Measurements from ENCODE around the gene AGAP9.

DNA sequence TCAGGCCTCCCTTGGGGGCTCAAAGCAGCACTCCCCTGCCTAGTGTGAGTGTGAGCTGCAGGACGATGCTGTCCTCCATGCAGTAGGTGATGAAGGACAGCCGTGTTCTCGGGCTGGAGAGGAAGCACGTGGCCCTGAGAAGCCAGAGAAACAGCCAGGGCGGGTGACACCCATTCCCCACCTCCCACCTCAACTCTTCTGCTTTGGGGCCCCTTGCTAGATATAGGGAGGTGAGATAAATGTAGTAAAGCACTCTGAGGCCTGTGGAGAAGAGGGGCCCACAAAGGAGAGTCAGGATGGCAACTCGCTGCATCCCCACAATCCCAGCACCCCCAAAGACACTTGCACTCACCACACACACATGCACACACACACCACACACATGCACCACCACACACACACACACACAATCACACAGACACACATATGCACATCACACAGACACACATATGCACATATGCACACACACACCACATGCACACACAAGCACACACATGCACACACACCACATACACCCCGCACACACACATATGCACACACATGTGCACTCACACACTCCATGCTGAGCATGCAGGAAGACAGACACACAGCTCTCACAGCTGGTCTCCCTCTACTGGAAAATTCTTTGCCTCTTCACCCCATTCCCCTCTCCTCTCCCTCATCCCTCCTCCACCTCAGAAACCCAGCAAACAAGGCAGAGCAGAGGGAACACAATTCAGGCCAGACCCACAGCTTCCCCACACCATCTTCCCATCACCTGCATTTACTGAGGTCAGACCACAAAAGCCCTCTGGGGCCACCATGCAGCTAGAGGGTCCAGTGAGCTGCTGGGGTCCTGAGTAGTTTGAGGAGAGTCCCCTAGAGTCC is 70.1 kb downstream of the AGAP9 start:
- TF ChIP-seq SIN3A (IDR thresholded peaks at IDR 0.05; ENCODE audit: borderline replicate concordance in 2 of 2, control insufficient read depth in 1 of 2, low read depth in 2 of 2, low read length in 2 of 2) (no peak), NONO (IDR thresholded peaks at IDR 0.05; ENCODE audit: low read depth in 2 of 2, low read length in 1 of 2) (no peak), RERE (CRISPR knock-in tag; IDR thresholded peaks at IDR 0.05; ENCODE audit: borderline replicate concordance) (no peak), E2F8 (IDR thresholded peaks at IDR 0.05; ENCODE audit: low read depth, partially characterized antibody) (no peak), CSDE1 (IDR thresholded peaks at IDR 0.05) (no peak), MAFK (IDR thresholded peaks at IDR 0.05; ENCODE audit: low read length) (no peak), SMC3 (conservative IDR thresholded peaks at IDR 0.05; ENCODE audit: insufficient read depth, low read depth, low read length) (no peak), NRF1 (conservative IDR thresholded peaks at IDR 0.05 in 1 of 2, IDR thresholded peaks at IDR 0.05 in 1 of 2) (no peak), TEAD4 (IDR thresholded peaks at IDR 0.05; ENCODE audit: low read length) (no peak), TEAD4 (CRISPR knock-in tag; IDR thresholded peaks at IDR 0.05; ENCODE audit: borderline replicate concordance) (no peak), ZNF174 (CRISPR knock-in tag; IDR thresholded peaks at IDR 0.05) (no peak)

Data from K562 (cell line).